Progenitor cell of endocrine pancreas (in vitro differentiated cells): Measurements from ENCODE around the gene MTG2. TPM values are rescaled to one million over a fixed set of nuclear protein-coding genes. Genes with fewer than 3 reads are reported as not detected.

Experiments
- DNase-seq: peaks from one replicate; pipeline ENCODE4 v3.0.0; 2021; ENCODE audit warnings: low spot score; ENCODE audit not compliant: unreplicated experiment
- H3K27ac Mint-ChIP-seq: 2 replicates; pipeline ENCODE4 v1.8.0; 2021; ENCODE audit warnings: mild to moderate bottlenecking, moderate library complexity, mixed read lengths
- H3K27me3 Mint-ChIP-seq: 2 replicates; pipeline ENCODE4 v1.8.0; 2021; ENCODE audit warnings: mixed read lengths
- H3K36me3 Mint-ChIP-seq: 2 replicates; pipeline ENCODE4 v1.8.0; 2022; ENCODE audit warnings: mixed read lengths; ENCODE audit not compliant: insufficient read depth
- H3K4me1 Mint-ChIP-seq: 2 replicates; pipeline ENCODE4 v1.8.0; 2021; ENCODE audit warnings: low read depth, mixed read lengths
- H3K4me3 Mint-ChIP-seq: 2 replicates; pipeline ENCODE4 v1.8.0; 2021; ENCODE audit warnings: low read depth, mild to moderate bottlenecking, moderate library complexity, mixed read lengths
- H3K9me3 Mint-ChIP-seq: 2 replicates; pipeline ENCODE4 v1.8.0; 2021; ENCODE audit warnings: low read depth, mixed read lengths
- CTCF ChIP-seq: fragments of 200-600 bp; sonication (generic); IDR thresholded peaks from one replicate; pipeline ENCODE4 v1.5.0; 2021; ENCODE audit warnings: antibody characterized with exemption, mild to moderate bottlenecking; ENCODE audit not compliant: unreplicated experiment
- total RNA-seq: library from RNA; stranded (reverse); gene quantifications from 2 replicates; pipeline ENCODE4 v1.2.1, GENCODE V29; 2021

Gene MTG2
- total RNA-seq, 1 donor from 2014 or later, result 31.6 TPM

DNA sequence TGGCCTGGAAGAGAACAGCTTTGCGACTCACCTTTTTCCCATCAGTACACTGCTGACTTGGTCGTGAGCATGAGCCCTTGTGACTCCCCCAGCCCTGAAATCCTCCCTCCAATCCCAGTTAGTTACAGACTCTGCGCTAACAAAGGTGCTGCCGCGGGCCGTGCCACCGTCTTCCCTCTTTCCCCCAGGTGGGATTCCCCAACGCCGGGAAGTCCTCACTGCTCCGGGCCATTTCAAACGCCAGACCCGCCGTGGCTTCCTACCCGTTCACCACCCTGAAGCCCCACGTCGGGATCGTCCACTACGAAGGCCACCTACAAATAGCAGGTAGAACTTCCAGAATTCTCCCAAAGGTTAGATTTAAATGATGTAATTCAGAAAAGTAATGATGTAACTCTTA, 16.1 kb downstream of the MTG2 start:
- H3K4me3 Mint-ChIP-seq, result no peak overlapping the region
- no peaks in the 10 kb centered on the region for H3K9me3 Mint-ChIP-seq
- H3K27ac Mint-ChIP-seq, result no peak overlapping the region
- H3K36me3 Mint-ChIP-seq, result peaks cover 23% of the 10 kb centered on the region
- no peaks in the 10 kb centered on the region for H3K27me3 Mint-ChIP-seq
- no peaks in the 10 kb centered on the region for H3K4me1 Mint-ChIP-seq
- no peak for DNase-seq
- no peak for TF ChIP-seq CTCF

DNA sequence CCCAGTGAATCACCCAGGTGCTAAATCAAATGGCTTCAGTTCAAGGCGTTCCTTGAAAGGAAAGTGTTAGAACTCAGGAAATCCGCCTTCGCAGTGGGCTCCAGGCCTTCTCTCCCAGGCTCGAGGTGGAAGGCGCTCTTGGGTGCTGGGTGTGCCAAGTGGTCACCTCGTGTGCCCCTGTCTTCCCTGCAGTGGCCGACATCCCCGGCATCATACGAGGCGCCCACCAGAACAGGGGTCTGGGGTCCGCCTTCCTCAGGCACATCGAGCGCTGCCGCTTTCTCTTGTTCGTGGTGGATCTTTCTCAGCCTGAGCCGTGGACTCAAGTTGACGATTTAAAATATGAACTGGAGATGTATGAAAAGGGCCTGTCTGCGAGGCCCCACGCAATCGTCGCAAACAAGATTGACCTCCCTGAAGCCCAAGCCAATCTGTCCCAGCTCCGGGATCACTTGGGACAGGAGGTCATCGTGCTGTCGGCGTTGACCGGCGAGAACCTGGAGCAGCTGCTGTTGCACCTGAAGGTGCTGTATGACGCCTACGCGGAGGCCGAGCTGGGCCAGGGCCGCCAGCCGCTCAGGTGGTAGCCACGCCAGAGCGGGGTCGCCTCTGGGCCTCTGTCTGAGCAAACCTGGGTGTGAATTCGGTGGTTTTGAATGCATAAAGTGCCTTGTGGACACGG, 17.8 kb downstream of the MTG2 start:
- Mint-ChIP-seq H3K9me3 (no peaks in the 10 kb centered on the region), H3K4me3 (no peak overlapping the region), H3K36me3 (peaks cover 20% of the 10 kb centered on the region), H3K27ac (no peak overlapping the region), H3K27me3 (no peaks in the 10 kb centered on the region), H3K4me1 (no peaks in the 10 kb centered on the region)
- DNase-seq, result no peak
- TF ChIP-seq CTCF, result no peak

- Mint-ChIP-seq H3K4me3 (no peak overlapping the region), H3K27me3 (no peaks in the 10 kb centered on the region), H3K4me1 (no peaks in the 10 kb centered on the region), H3K9me3 (no peaks in the 10 kb centered on the region), H3K27ac (no peak overlapping the region), H3K36me3 (peaks cover 19% of the 10 kb centered on the region)
- DNase-seq, result no peak
- TF ChIP-seq CTCF, result no peak
These were observed 18.6 kb downstream of the MTG2 start for GRCh38 chr20:62201173-62202082.

DNA sequence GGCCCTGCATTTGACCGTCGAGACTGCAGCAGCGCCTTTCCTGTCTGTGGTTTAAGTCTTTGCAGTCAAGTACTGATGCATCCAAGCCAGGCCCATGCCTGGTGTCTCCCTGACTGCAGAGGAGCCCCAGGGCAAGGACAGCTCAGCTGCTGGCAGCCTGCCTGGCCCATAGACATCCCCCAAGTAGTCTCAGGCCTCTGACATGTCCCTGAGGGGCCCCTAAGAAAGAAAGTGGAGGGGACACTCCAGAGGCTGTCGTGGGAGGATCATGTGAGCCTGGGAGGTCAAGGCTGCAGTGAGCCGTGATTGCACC, 19.2 kb downstream of the MTG2 start:
- no peak overlapping the region for H3K4me3 Mint-ChIP-seq
- H3K36me3 Mint-ChIP-seq, result peaks cover 19% of the 10 kb centered on the region
- no peaks in the 10 kb centered on the region for H3K9me3 Mint-ChIP-seq
- no peaks in the 10 kb centered on the region for H3K27me3 Mint-ChIP-seq
- no peak for DNase-seq
- H3K4me1 Mint-ChIP-seq, result no peaks in the 10 kb centered on the region
- TF ChIP-seq CTCF, result no peak
- H3K27ac Mint-ChIP-seq, result no peak overlapping the region

DNA sequence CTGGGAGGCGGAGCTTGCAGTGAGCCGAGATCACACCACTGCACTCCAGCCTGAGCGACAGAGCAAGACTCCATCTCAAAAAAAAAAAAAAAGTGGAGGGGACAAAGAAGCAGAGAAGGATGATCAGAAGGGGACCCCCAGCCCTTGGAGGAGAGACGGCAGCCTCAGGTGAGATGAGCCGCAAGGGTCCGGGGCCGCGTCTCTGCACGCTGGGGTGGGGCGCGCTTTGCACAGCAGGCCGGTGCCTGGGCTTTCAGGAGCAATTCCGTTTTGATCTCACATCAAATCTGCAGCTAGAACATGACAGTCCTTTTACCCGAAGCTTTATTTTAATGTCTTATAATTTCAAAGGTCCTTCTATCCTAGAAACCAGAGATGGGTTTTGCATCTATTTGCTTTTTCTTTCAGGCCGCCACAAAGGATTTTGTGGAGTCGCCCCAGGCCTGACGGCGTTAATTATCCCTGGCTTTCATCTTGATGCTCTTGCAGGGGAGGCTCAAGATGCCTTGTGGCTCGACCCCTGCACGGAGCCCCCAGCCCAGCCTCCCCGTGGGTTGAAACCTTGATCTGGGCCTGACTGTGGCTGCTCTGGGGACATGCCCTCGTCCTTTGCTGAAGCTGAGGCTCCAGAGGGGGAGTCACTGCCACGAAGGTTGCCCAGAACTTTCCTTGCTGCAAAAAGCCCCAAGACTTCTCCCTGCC, 20.0 kb downstream of the MTG2 start:
- no peaks in the 10 kb centered on the region for H3K9me3 Mint-ChIP-seq
- no peaks in the 10 kb centered on the region for H3K27me3 Mint-ChIP-seq
- H3K4me3 Mint-ChIP-seq, result no peak overlapping the region
- no peak overlapping the region for H3K27ac Mint-ChIP-seq
- no peak for DNase-seq
- no peak for TF ChIP-seq CTCF
- peaks cover 19% of the 10 kb centered on the region for H3K36me3 Mint-ChIP-seq
- H3K4me1 Mint-ChIP-seq, result no peaks in the 10 kb centered on the region
